ENCODE data around the gene MYMK. TPM values are rescaled to one million over a fixed set of nuclear protein-coding genes. Genes with fewer than 3 reads are reported as not detected.

Gene MYMK
- total RNA-seq, 2 experiments from 2014 or later, result not detected

Other genes with a start within 250 kb of the MYMK start
- under 1 TPM in 1 of 2 experiments, not detected in 1; 0.09 TPM for gene ABO, start 249.8 kb downstream of the MYMK start, total RNA-seq
- gene SURF6, start 188.8 kb downstream of the MYMK start, total RNA-seq, result 10 to 100 TPM; 22.4 to 24.3 TPM
- 10 to 100 TPM; 22.9 to 26.4 TPM for gene MED22, start 176.8 kb downstream of the MYMK start, total RNA-seq
- gene RPL7A, start 176.7 kb downstream of the MYMK start, total RNA-seq, result 1,000 to 10,000 TPM; 3,179 to 3,246 TPM
- 10 to 100 TPM; 17.4 to 29.1 TPM for gene SURF1, start 168.5 kb downstream of the MYMK start, total RNA-seq
- 10 to 100 TPM; 17.3 to 21.8 TPM for gene SURF2, start 168.4 kb downstream of the MYMK start, total RNA-seq
- 100 to 1,000 TPM; 283 to 349 TPM for gene SURF4, start 148.9 kb downstream of the MYMK start, total RNA-seq
- under 1 TPM; 0.40 to 0.82 TPM for gene STKLD1, start 148.6 kb downstream of the MYMK start, total RNA-seq
- gene REXO4, start 106.9 kb downstream of the MYMK start, total RNA-seq, result 10 to 100 TPM; 25.9 to 34.3 TPM
- 1 to 10 TPM; 1.7 to 2.5 TPM for gene ADAMTS13, start 102.6 kb downstream of the MYMK start, total RNA-seq
- gene CACFD1, start 65.0 kb downstream of the MYMK start, total RNA-seq, result under 1 TPM; 0.87 to 0.90 TPM
- 1 to 10 TPM; 1.6 to 1.9 TPM for gene SLC2A6, start 45.9 kb downstream of the MYMK start, total RNA-seq
- gene ADAMTSL2, start 9.7 kb upstream of the MYMK start, total RNA-seq, result under 1 TPM; 0.11 to 0.32 TPM
- not detected for gene FAM163B, start 84.4 kb upstream of the MYMK start, total RNA-seq
- not detected for gene DBH, start 111.4 kb upstream of the MYMK start, total RNA-seq
- gene SARDH, start 213.4 kb upstream of the MYMK start, total RNA-seq, result 1 to 10 TPM; 7.8 to 8.2 TPM